Natural killer cell (primary cell): Measurements from ENCODE around the gene STX16. TPM values are rescaled to one million over a fixed set of nuclear protein-coding genes. Genes with fewer than 3 reads are reported as not detected.

Experiments used
- ATAC-seq, 3 donors: fragments of 150-1000 bp in 2 of 3; fragments of 200-7000 bp in 1 of 3; cut with Tn5 transposase; 1 replicate in 1 of 3; 2 replicates in 2 of 3; pipeline ENCODE4 v1.10.0; 2021; ENCODE audit warnings: mild to moderate bottlenecking in 2 of 3, moderate library complexity in 2 of 3
- DNase-seq, 2 donors: peaks; one replicate each; pipeline versions ENCODE4 v3.0.0 to v3.0.0-alpha.2; 2013 to 2021; ENCODE audit warnings: mixed read lengths in 1 of 2
- H3K27ac ChIP-seq: one replicate; pipeline ENCODE4 v1.5.1; 2013; ENCODE audit warnings: mild to moderate bottlenecking, low read length
- H3K27me3 ChIP-seq: one replicate; pipeline ENCODE4 v1.6.1; 2013; ENCODE audit warnings: low read length; ENCODE audit not compliant: control insufficient read depth, insufficient read depth
- H3K36me3 ChIP-seq: one replicate; pipeline ENCODE4 v1.6.1; 2013; ENCODE audit warnings: low read length; ENCODE audit not compliant: control insufficient read depth, insufficient read depth
- H3K4me1 ChIP-seq: one replicate; pipeline ENCODE4 v1.6.1; 2013; ENCODE audit warnings: low read length; ENCODE audit not compliant: control insufficient read depth, insufficient read depth
- H3K4me3 ChIP-seq: one replicate; pipeline ENCODE4 v1.5.1; 2013; ENCODE audit warnings: low read length
- H3K9me3 ChIP-seq: one replicate; pipeline ENCODE4 v1.6.1; 2013; ENCODE audit warnings: low read length; ENCODE audit not compliant: control insufficient read depth, insufficient read depth
- H3K27ac Mint-ChIP-seq, 2 donors: one replicate each; pipeline ENCODE4 v1.8.0; 2022; ENCODE audit warnings: mild to moderate bottlenecking in 2 of 2, mixed read lengths in 2 of 2, moderate library complexity in 1 of 2
- H3K27me3 Mint-ChIP-seq, 2 donors: one replicate each; pipeline ENCODE4 v1.8.0; 2022; ENCODE audit warnings: low read depth in 2 of 2, mixed read lengths in 2 of 2
- H3K36me3 Mint-ChIP-seq: one replicate; pipeline ENCODE4 v1.8.0; 2022; ENCODE audit warnings: mixed read lengths
- H3K4me1 Mint-ChIP-seq, 2 donors: one replicate each; pipeline ENCODE4 v1.8.0; 2022; ENCODE audit warnings: mixed read lengths in 2 of 2
- H3K4me3 Mint-ChIP-seq: one replicate; pipeline ENCODE4 v1.8.0; 2022; ENCODE audit warnings: mild to moderate bottlenecking, moderate library complexity, mixed read lengths
- H3K9me3 Mint-ChIP-seq, 2 donors: one replicate each; pipeline ENCODE4 v1.8.0; 2022; ENCODE audit warnings: mixed read lengths in 2 of 2
- CTCF ChIP-seq: fragments of 200-600 bp; IDR thresholded peaks from one replicate; pipeline ENCODE4 v1.8.0; 2022; ENCODE audit warnings: antibody characterized with exemption
- WGBS: methylation state at CpG from one replicate; pipeline ENCODE4 v1.1.7; 2013; ENCODE audit warnings: missing lambda C conversion rate; ENCODE audit not compliant: insufficient coverage; 5-methylcytosine and 5-hydroxymethylcytosine counted together
- intact Hi-C: fragments of 100-400 bp; cut with micrococcal nuclease; formaldehyde crosslinking; loops from one replicate; pipeline ENCODE4 v1.14.2; 2022
- total RNA-seq, 4 donors: library from RNA; stranded (reverse); fragments of 120-200 nt in 1 of 4; gene quantifications; one replicate each; pipeline versions ENCODE4 v1.2.3 to v1.2.4, GENCODE V29; 2013 to 2022

STX16 gene
- total RNA-seq, 3 donors from 2014 or later (not counting 1 experiment from before 2014, with no cell fraction given), result 136 to 146 (median 143) TPM

GRCh38 chr20:58622671-58623578, 28.2 kb upstream of the STX16 start:
- Mint-ChIP-seq H3K27ac (no peak overlapping the region), H3K4me3 (no peak overlapping the region)

GRCh38 chr20:58623579-58624473, 27.3 kb upstream of the STX16 start:
- Histone ChIP-seq H3K36me3 (no peaks in the 10 kb centered on the region), H3K27ac (no peak overlapping the region), H3K4me3 (no peak overlapping the region), H3K9me3 (no peaks in the 10 kb centered on the region), H3K4me1 (peaks cover 39% of the 10 kb centered on the region), H3K27me3 (no peaks in the 10 kb centered on the region)
- no peaks in the 10 kb centered on the region for H3K36me3 Mint-ChIP-seq
- no peaks in the 10 kb centered on the region for H3K9me3 Mint-ChIP-seq
- H3K27ac Mint-ChIP-seq, result no peak overlapping the region
- intact Hi-C loops, result no loop called here
- WGBS, result 95% methylated on average over 29 of the region's 29 CpGs
- TF ChIP-seq CTCF, result no peak
- DNase-seq (no peak), ATAC-seq (peak in 1 of 3 donors; percentile 18)
- H3K27me3 Mint-ChIP-seq, result peaks cover 0 to 13% of the 10 kb centered on the region in 2 donors
- no peak overlapping the region for H3K4me3 Mint-ChIP-seq
- H3K4me1 Mint-ChIP-seq, result peaks cover 10 to 11% of the 10 kb centered on the region in 2 donors

More at GRCh38 chr20:58622671-58623578, 28.2 kb upstream of the STX16 start:
- H3K36me3 Mint-ChIP-seq, result no peaks in the 10 kb centered on the region
- H3K4me1 Mint-ChIP-seq, result peaks cover 10 to 11% of the 10 kb centered on the region in 2 donors
- H3K27me3 ChIP-seq, result no peaks in the 10 kb centered on the region
- peaks cover 36% of the 10 kb centered on the region for H3K4me1 ChIP-seq
- no peak for TF ChIP-seq CTCF
- ATAC-seq, result peak in 1 of 3 donors; percentile 39
- DNase-seq, result no peak
- no peak overlapping the region for H3K4me3 ChIP-seq
- H3K27ac ChIP-seq, result no peak overlapping the region
- H3K36me3 ChIP-seq, result no peaks in the 10 kb centered on the region
- H3K27me3 Mint-ChIP-seq, result peaks cover 0 to 13% of the 10 kb centered on the region in 2 donors
- intact Hi-C loops, result no loop called here
- no peaks in the 10 kb centered on the region for H3K9me3 ChIP-seq
- H3K9me3 Mint-ChIP-seq, result no peaks in the 10 kb centered on the region
- WGBS, result 86% methylated on average over 13 of the region's 13 CpGs

GRCh38 chr20:58624687-58625086, 26.4 kb upstream of the STX16 start:
- no peaks in the 10 kb centered on the region for H3K36me3 Mint-ChIP-seq
- no peaks in the 10 kb centered on the region for H3K27me3 ChIP-seq
- WGBS, result 93% methylated on average over 10 of the region's 10 CpGs
- no peaks in the 10 kb centered on the region for H3K9me3 Mint-ChIP-seq
- intact Hi-C loops, result no loop called here
- no peaks in the 10 kb centered on the region for H3K36me3 ChIP-seq
- no peak overlapping the region for H3K27ac ChIP-seq
- H3K4me3 ChIP-seq, result no peak overlapping the region
- no peak overlapping the region for H3K4me3 Mint-ChIP-seq
- H3K27me3 Mint-ChIP-seq, result peaks cover 0 to 11% of the 10 kb centered on the region in 2 donors
- ATAC-seq (no peak), DNase-seq (no peak)
- H3K9me3 ChIP-seq, result no peaks in the 10 kb centered on the region
- H3K4me1 ChIP-seq, result peaks cover 33% of the 10 kb centered on the region
- TF ChIP-seq CTCF, result no peak
- peaks cover 10 to 11% of the 10 kb centered on the region in 2 donors for H3K4me1 Mint-ChIP-seq
- H3K27ac Mint-ChIP-seq, result no peak overlapping the region
